Measurements from ENCODE around the gene MAGEA11.
"Not testable (repeated sequence)": the region's sequence is repeated elsewhere in the genome, so short reads cannot be mapped to it uniquely, and the experiment has no call there.

The MAGEA11 gene

GRCh38 chrX:149711545-149712236 is at the start of gene MAGEA11:
MAGEA11 (plus strand) TSS chrX:149712060; CDS start chrX:149713160, 1,100 bp downstream.
- no peak for DNase-seq (ENCODE audit: low read depth)

DNA sequence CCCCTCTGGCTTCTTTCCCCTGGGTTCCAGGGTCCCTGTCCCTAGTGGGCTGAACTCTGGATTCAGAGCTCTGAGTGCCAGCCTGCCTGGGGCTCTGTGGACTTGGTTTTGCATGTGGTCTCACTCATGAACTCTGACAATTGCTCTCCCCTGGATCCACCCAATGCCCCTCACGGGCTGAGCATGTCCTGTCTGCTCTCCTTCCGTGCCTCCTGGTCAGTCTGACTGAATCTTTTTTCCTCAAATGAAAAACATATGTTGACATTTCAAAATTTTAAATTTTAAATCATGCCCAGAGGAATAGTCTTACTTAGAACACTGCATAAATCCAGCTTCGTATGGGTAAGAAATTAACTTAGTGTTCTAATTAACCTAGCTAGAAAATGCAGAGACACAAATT is 36.8 kb upstream of the MAGEA11 start:
- DNase-seq (ENCODE audit: low read depth) = not testable (repeated sequence)

DNA sequence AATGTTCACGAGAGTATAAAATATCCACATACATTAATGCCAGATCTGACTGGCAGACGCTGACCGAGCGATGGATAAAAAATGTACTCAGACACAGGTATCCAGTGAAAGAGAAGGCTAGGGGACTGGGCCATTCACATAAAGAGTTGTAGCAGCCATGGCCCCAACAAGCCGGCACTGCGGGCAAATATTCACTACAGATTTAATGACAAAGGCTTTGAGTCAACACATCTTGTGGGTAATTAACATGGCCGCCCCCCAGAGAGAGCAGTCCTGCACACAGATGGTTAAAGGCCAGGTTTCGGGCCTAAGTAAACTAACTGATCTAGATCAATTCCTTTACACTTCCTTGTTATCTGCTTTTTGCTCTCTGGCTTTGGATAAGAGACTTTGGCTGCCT is 36.3 kb upstream of the MAGEA11 start:
- DNase-seq (ENCODE audit: low read depth) = not testable (repeated sequence)

GRCh38 chrX:149679164-149679678 is 32.6 kb upstream of the MAGEA11 start:
- DNase-seq (ENCODE audit: low read depth) = not testable (repeated sequence)

DNA sequence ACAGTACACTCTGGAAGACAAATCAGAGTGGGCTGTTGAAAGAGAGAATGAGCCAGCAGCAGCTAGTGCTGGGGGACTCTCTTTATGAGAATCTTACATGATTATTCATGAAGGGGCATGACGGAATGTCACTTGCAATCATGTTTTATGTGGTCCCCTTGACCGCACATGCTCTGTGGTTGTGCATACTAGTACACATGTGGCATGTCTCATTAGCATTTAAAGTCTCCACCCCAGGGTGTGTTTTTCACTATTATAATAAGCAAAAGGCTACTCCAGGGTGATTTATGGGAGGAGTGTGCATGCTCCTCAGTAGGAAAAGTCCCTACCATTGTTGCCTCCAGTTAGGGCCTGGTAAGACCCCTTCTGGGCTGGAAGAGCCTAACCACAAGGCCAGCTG is 30.7 kb upstream of the MAGEA11 start:
- DNase-seq (ENCODE audit: low read depth) = no peak

DNA sequence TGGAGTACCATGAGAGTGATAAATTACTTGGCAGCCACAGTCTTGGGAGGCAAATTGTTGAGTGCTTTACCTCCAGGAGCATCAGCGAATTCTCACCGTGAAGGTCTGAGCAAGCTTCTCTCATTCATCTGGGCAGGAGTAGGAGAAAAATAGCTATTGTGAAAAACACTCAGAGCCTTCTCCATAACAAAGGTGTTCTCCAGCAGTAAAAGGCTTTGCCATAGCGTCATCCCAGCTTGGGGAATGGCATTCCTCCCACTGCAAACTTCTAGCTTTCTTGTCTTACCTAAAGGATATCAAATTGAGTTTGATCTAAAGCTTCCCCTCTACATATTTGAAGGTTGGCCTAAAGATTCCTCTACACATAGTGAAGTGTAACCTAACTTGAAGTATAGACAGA is 29.8 kb upstream of the MAGEA11 start:
- no peak for DNase-seq (ENCODE audit: low read depth)

- DNase-seq (ENCODE audit: low read depth) = no peak
Measured at GRCh38 chrX:149682956-149683947, 28.6 kb upstream of the MAGEA11 start.

DNA sequence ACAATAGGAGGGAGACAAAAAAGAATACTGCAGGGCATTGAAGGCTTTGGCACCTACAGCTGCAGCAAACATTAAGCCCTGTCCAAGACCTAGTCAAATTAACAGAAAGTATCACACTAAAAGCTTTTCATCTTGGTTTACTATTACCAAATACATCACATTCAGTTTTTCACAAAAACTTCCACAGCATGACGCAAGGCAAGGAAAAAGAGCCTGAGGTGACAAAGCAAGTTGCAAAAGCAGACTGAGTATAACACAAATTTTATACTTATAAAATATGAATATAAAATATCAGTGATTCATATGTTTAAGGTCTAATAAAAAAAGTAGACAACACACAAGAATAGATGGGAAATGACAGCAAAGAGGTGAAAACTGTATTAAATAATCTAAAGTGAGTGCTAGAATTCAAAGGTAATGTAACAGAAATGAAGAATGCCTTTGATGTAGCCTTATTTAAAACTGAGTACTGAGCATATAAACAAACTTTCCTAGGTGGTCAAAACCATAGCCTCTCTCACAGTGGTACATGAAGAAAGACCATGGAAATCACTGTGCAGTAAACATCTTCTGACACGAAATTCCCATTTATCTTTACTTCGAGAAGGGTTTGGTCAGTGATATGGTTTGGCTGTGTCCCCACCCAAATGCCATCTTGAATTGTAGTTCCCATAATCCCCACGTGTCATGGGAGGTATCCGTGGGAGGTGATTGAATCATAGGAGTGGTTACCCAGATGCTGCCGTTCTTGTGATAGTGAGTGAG is 27.7 kb upstream of the MAGEA11 start:
- no peak for DNase-seq (ENCODE audit: low read depth)

GRCh38 chrX:149687991-149688390 is 23.9 kb upstream of the MAGEA11 start:
- DNase-seq (ENCODE audit: low read depth) = no peak

- no peak for DNase-seq (ENCODE audit: low read depth)
Measured at GRCh38 chrX:149688552-149688951, 23.3 kb upstream of the MAGEA11 start.

DNA sequence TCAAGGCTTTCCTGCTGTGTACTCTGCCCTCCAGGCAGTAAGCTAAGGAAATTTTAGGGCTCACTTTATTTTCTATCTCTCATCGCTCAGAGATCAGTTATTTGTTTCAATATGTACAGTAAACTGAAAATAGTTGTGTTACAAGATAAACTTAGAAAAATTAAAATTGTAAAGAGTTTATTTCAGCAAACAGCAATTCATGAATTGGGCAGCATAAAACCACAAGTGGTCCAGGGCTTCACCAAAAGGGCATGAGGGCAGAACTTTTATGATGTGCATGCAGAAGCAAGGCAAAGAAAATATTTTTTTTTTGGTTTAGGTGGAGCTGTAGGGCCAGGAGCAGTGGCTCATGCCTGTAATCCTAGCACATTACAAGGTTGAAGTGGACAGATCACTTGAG is 20.1 kb upstream of the MAGEA11 start:
- DNase-seq (ENCODE audit: low read depth) = no peak

DNA sequence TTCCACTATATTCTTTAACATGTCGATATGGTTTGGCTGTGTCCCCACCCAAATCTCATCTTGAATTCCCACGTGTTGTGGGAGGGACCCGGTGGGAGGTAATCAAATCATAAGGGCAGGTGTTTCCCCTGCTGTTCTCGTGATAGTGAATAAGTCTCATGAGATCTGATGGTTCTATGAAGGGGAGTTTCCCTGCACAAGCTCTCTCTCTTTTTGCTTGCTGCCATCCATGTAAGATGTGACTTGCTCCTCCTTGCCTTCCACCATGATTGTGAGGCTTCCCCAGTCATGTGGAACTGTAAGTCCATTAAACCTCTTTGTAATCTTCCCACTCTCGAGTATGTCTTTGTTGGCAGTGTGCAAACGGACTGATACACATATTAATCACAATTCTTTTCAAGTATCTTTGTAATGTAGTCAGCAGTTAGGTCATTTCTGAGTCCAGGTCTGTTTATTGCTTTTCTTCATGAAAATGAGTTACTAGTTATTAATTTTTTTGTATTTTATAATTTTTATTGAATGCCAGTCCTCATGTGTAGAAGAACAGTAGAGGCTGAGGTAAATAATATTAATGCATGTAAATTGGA is 19.1 kb upstream of the MAGEA11 start:
- not testable (repeated sequence) for DNase-seq (ENCODE audit: low read depth)

- no peak for DNase-seq (ENCODE audit: low read depth)
Measured at GRCh38 chrX:149699761-149700160, 12.1 kb upstream of the MAGEA11 start.

DNA sequence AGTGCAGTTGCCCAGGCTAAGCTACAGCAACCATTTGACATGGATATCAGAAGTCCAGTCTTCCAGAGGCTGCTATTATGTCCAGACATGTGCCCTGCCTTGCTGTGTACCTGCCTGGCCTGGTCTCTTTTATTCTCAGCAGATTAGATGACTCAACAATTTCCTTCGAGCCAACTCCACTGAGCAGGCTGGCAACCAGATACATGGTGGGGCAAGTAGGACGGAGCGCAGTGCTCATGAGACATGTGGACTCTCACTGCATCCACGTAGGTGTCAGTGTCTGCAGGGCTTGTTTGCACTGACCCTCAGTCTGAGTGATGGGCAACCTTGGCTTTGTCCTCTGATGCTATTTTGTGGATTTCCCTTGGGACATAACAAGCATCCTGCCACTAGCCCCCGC is 7.2 kb upstream of the MAGEA11 start:
- DNase-seq (ENCODE audit: low read depth) = no peak

DNA sequence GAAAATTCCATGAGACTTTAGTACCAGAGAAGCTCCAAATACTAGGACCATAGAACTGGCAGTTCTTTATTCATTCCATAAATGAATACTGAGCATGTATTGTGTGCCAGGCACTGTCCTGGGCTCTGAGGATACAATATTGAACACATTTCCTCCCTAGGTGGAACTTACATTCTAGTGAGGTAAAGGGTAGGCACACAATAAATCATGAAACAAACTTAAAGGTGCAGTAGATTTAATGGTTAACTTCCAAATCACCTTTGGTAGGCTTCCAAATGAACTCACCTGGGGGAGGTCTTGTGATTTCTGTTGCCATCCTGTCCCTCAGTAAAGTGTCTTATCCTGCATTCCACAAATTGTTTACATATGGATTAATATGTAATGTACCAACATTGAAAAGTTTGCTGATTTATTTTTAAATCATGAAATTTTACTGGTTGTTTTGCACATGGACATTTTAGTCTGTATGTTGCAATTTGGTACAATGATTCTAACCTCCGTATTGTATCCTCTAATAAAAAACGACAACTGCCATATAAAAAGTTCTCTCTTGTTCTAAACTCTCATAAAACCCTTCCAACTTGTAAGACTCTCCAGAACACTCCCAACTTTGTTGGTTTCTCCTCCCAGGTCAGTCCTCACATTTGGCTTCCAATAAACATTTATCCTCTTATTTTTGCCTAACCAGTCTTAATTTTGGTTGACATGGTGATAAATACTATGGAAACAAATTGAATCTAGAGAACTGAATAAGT is 4.5 kb upstream of the MAGEA11 start:
- no peak for DNase-seq (ENCODE audit: low read depth)

DNA sequence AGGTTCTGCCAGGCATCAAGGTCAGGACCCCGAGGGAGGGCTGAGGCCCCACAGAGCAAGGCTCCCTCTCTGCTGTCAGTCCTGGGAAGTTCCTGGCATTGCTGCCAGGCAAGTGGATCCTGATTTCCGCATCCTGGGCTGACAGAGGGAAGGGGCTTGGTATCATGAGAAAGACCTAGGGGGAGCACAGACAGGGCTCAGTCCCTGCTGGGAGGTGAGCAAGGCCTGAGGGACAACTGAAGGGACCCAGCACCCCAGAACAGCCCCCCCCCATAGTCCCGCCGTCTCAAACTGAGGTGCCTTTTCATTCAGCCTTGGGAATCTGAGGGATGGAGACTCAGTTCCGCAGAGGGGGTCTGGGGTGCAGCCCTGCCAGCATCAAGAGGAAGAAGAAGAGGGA is 971 bp downstream of the MAGEA11 start:
- DNase-seq (ENCODE audit: low read depth) = no peak

- no peak for DNase-seq (ENCODE audit: low read depth)
Measured at GRCh38 chrX:149713279-149714050, 1.6 kb downstream of the MAGEA11 start.

GRCh38 chrX:149715468-149715867 is 3.6 kb downstream of the MAGEA11 start:
- DNase-seq (ENCODE audit: low read depth) = no peak

DNA sequence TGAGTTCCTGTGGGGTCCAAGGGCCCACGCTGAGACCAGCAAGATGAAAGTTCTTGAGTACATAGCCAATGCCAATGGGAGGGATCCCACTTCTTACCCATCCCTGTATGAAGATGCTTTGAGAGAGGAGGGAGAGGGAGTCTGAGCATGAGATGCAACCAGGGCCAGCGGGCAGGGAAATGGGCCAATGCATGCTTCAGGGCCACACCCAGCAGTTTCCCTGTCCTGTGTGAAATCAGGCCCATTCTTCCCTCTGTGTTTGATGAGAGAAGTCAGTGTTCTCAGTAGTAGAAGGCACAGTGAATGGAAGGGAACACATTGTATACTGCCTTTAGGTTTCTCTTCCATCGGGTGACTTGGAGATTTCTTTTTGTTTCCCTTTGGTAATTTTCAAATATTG is 4.8 kb downstream of the MAGEA11 start:
- DNase-seq (ENCODE audit: low read depth) = no peak

- DNase-seq (ENCODE audit: low read depth) = no peak
Measured at GRCh38 chrX:149717803-149718202, 5.9 kb downstream of the MAGEA11 start.
